ENCODE results near the gene CCNK. TPM values are rescaled to one million over a fixed set of nuclear protein-coding genes. Genes with fewer than 3 reads are reported as not detected.

Gene CCNK
- total and polyA plus RNA-seq, 2 of the 13 experiments (the other 11 are each of a cell fraction or from before 2014, with no cell fraction given) = 4.9 to 9.7 TPM

GRCh38 chr14:99525699-99526080 is 44.5 kb downstream of the CCNK start:
- CTCF ChIA-PET (ENCODE audit: low intra/inter-chr PET ratio, low total read pairs) = interaction anchor here (1.2 kb wide), 1 partner anchor 103 kb away, joined by 4 read pairs; no protein-coding TSS in a partner anchor
- Histone ChIP-seq H2AFZ (ENCODE audit: low read length) (no peak overlapping the region), H3K4me3 (replicated peaks in 1 of 3; ENCODE audit: insufficient read depth in 1 of 3, low read depth in 2 of 3, low read length in 3 of 3) (no peak overlapping the region), H3K4me2 (ENCODE audit: low read depth, low read length) (no peak overlapping the region), H4K20me1 (ENCODE audit: insufficient read depth, low read length) (peaks cover 11% of the 10 kb centered on the region; the same call in 1 of the 2 replicates), H3K27me3 (ENCODE audit: control insufficient read depth in 1 of 2, insufficient read depth in 2 of 2, low read length in 2 of 2) (no peaks in the 10 kb centered on the region), H3K36me3 (replicated peaks in 1 of 2; ENCODE audit: control insufficient read depth in 1 of 2, insufficient read depth in 2 of 2, low read length in 2 of 2) (peaks cover 7 to 33% of the 10 kb centered on the region in 2 experiments; a peak in 4 of 5 replicates), H3K4me1 (ENCODE audit: insufficient read depth, low read length) (peaks cover 21% of the 10 kb centered on the region), H3K79me2 (ENCODE audit: insufficient read depth, low read length) (peaks cover 9% of the 10 kb centered on the region), H3K9me3 (ENCODE audit: low read length) (no peaks in the 10 kb centered on the region), H3K9ac (ENCODE audit: insufficient read depth, low read depth, low read length) (no peak overlapping the region), H3K27ac (ENCODE audit: extremely low read length, insufficient read depth, low read length) (no peak overlapping the region)
- ATAC-seq (no peak), FAIRE-seq (no peak), DNase-seq (ENCODE audit: low spot score) (no peak)
- no TSS peak for BruUV-seq (replicated peaks)
- in situ Hi-C loops (cut with HindIII; ENCODE audit: extremely low pct_ligation_motif_present, low pct_unique_long_range_greater_than_20kb) = loop anchor here (10.0 kb wide), 1 partner anchor 359 kb away; no protein-coding TSS in a partner anchor
- intact Hi-C loops (cut with micrococcal nuclease; ENCODE audit: unreplicated experiment) = no loop called here
- WGBS (ENCODE audit: low lambda C conversion rate) = 100% methylated on average over 1 of the region's 12 CpGs
- POLR2A ChIA-PET = no interaction called here
- TF ChIP-seq YEATS2 (CRISPR knock-in tag; IDR thresholded peaks at IDR 0.05; ENCODE audit: borderline replicate concordance) (no peak), NR2C2 (CRISPR knock-in tag; IDR thresholded peaks at IDR 0.05; ENCODE audit: borderline replicate concordance) (no peak), ZNF143 (CRISPR knock-in tag; IDR thresholded peaks at IDR 0.05) (no peak), AKAP8 (CRISPR knock-in tag; IDR thresholded peaks at IDR 0.05) (0 out of 2 replicates have a peak, but pooled peaks have one; percentile 0), RBM39 (IDR thresholded peaks at IDR 0.05; ENCODE audit: low read depth, low read length, poor library complexity, severe bottlenecking) (no peak), GMEB2 (CRISPR knock-in tag; IDR thresholded peaks at IDR 0.05; ENCODE audit: low read depth) (no peak), ZNF235 (CRISPR knock-in tag; IDR thresholded peaks at IDR 0.05; ENCODE audit: borderline replicate concordance) (no peak), EZH2 (conservative IDR thresholded peaks at IDR 0.05; ENCODE audit: low read depth, low read length) (no peak), ZNF619 (CRISPR knock-in tag; IDR thresholded peaks at IDR 0.05) (no peak), AGO2 (optimal IDR thresholded peaks at IDR 0.05; ENCODE audit: low read depth, low read length) (peak; percentile 32), TSC22D2 (CRISPR knock-in tag; IDR thresholded peaks at IDR 0.05; ENCODE audit: borderline replicate concordance) (no peak)

Measured in HepG2 (cell line).